GM12873 (cell line): ENCODE data around the gene CPE.

Experiments used
- TF ChIP-seq, protein P1 (sequence below): IDR thresholded peaks from 2 replicates; pipeline ENCODE4 v1.5.1; 2012; ENCODE audit warnings: low read depth, mild to moderate bottlenecking, moderate library complexity, low read length, control low read depth; ENCODE audit not compliant: insufficient read depth; ENCODE audit errors: missing control alignments

The CPE gene

GRCh38 chr4:165368567-165368966 is 10.2 kb upstream of the CPE start:
- TF ChIP-seq, protein P1, sequence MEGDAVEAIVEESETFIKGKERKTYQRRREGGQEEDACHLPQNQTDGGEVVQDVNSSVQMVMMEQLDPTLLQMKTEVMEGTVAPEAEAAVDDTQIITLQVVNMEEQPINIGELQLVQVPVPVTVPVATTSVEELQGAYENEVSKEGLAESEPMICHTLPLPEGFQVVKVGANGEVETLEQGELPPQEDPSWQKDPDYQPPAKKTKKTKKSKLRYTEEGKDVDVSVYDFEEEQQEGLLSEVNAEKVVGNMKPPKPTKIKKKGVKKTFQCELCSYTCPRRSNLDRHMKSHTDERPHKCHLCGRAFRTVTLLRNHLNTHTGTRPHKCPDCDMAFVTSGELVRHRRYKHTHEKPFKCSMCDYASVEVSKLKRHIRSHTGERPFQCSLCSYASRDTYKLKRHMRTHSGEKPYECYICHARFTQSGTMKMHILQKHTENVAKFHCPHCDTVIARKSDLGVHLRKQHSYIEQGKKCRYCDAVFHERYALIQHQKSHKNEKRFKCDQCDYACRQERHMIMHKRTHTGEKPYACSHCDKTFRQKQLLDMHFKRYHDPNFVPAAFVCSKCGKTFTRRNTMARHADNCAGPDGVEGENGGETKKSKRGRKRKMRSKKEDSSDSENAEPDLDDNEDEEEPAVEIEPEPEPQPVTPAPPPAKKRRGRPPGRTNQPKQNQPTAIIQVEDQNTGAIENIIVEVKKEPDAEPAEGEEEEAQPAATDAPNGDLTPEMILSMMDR: no peak

GRCh38 chr4:165369522-165369921 is 9.3 kb upstream of the CPE start:
- TF ChIP-seq, protein P1: no peak

- TF ChIP-seq, protein P1: no peak
Observed at GRCh38 chr4:165370530-165370929, 8.3 kb upstream of the CPE start.

- TF ChIP-seq, protein P1: no peak
Observed at GRCh38 chr4:165375465-165375864, 3.3 kb upstream of the CPE start.

GRCh38 chr4:165378398-165378744 is 437 bp upstream of the CPE start:
- TF ChIP-seq, protein P1: no peak

GRCh38 chr4:165379678-165380064 is 863 bp downstream of the CPE start:
- TF ChIP-seq, protein P1: no peak

GRCh38 chr4:165380805-165381204 is 2.0 kb downstream of the CPE start:
- TF ChIP-seq, protein P1: no peak

GRCh38 chr4:165381821-165382373 is 3.1 kb downstream of the CPE start:
- TF ChIP-seq, protein P1: no peak
